B cell (primary cell): ENCODE results near the gene CCDC9. TPM values are rescaled to one million over a fixed set of nuclear protein-coding genes. Genes with fewer than 3 reads are reported as not detected.

ENCODE experiments used
- ATAC-seq: fragments of 200-7000 bp; cut with Tn5 transposase; one replicate; pipeline ENCODE4 v1.10.0; 2021; ENCODE audit warnings: low read depth, mild to moderate bottlenecking, moderate number of reproducible peaks, moderate library complexity
- CTCF ChIA-PET: fragments of 350-600 bp; sonication (Branson Sonifier 250); formaldehyde crosslinking; loops from one replicate; lab custom pipeline; 2021; ENCODE audit warnings: antibody characterized with exemption, inconsistent platforms; lab: Charles Lee
- POLR2A ChIA-PET: fragments of 350-600 bp; sonication (Branson Sonifier 250); formaldehyde crosslinking; loops from one replicate; lab custom pipeline; 2021; ENCODE audit warnings: antibody characterized with exemption; lab: Charles Lee
- DNase-seq: peaks from one replicate; pipeline ENCODE4 v3.0.0; 2013
- H2AFZ ChIP-seq: 2 replicates; pipeline ENCODE4 v1.6.1; 2012; ENCODE audit warnings: mild to moderate bottlenecking, low read depth, low read length; ENCODE audit not compliant: insufficient read depth, poor library complexity, severe bottlenecking
- H3K27ac ChIP-seq, 2 donors: 1 replicate in 1 of 2; 2 replicates in 1 of 2; pipeline ENCODE4 v1.5.1; 2012 to 2013; ENCODE audit warnings: low read length in 2 of 2, mild to moderate bottlenecking in 2 of 2, moderate library complexity in 1 of 2
- H3K27me3 ChIP-seq, 4 experiments: fragments of 200-600 bp in 1 of 4; sonication (generic) in 1 of 4; replicated peaks in 1 of 4; 1 replicate in 2 of 4; 2 replicates in 2 of 4; pipeline versions ENCODE4 v1.6.1 to v1.7.0; 2013 to 2016; ENCODE audit warnings: low read length in 3 of 4, mild to moderate bottlenecking in 2 of 4, mixed read lengths in 1 of 4, moderate library complexity in 1 of 4; ENCODE audit not compliant: insufficient read depth in 4 of 4, control insufficient read depth in 3 of 4; ENCODE audit errors: control extremely low read depth in 1 of 4
- H3K36me3 ChIP-seq, 2 experiments: replicated peaks in 1 of 2; 1 replicate in 1 of 2; 2 replicates in 1 of 2; pipeline versions ENCODE4 v1.6.1 to v1.7.1; 2013; ENCODE audit warnings: low read length in 1 of 2; ENCODE audit not compliant: insufficient read depth in 2 of 2, control insufficient read depth in 1 of 2; ENCODE audit errors: control extremely low read depth in 1 of 2, extremely low read depth in 1 of 2
- H3K4me1 ChIP-seq, 2 donors: fragments of 200-600 bp in 1 of 2; sonication (generic) in 1 of 2; 1 replicate in 1 of 2; 2 replicates in 1 of 2; pipeline versions ENCODE4 v1.5.1 to v1.6.1; 2013 to 2017; ENCODE audit warnings: low read length in 2 of 2; ENCODE audit not compliant: control insufficient read depth in 2 of 2, insufficient read depth in 2 of 2
- H3K4me2 ChIP-seq: replicated peaks from 2 replicates; pipeline ENCODE3; 2012; ENCODE audit warnings: mild to moderate bottlenecking, low read depth, low read length; ENCODE audit not compliant: poor library complexity, severe bottlenecking
- H3K4me3 ChIP-seq, 5 experiments: fragments of 200-600 bp in 1 of 5; sonication (generic) in 1 of 5; 1 replicate in 3 of 5; 2 replicates in 2 of 5; pipeline versions ENCODE4 v1.5.1 to v1.7.0; 2011 to 2016; ENCODE audit warnings: low read length in 4 of 5, mild to moderate bottlenecking in 4 of 5, low read depth in 2 of 5, control low read depth in 1 of 5, moderate library complexity in 1 of 5; ENCODE audit not compliant: insufficient read depth in 1 of 5; ENCODE audit errors: control extremely low read depth in 1 of 5, extremely low read depth in 1 of 5
- H3K79me2 ChIP-seq: fragments of 200-600 bp; sonication (generic); one replicate; pipeline ENCODE4 v1.6.0; 2016; ENCODE audit warnings: low read length; ENCODE audit not compliant: control insufficient read depth, insufficient read depth
- H3K9ac ChIP-seq: fragments of 200-600 bp; sonication (generic); 2 replicates; pipeline ENCODE4 v1.6.1; 2017; ENCODE audit warnings: mild to moderate bottlenecking, low read length, moderate library complexity
- H3K9me3 ChIP-seq, 3 donors: one replicate each; pipeline versions ENCODE4 v1.6.1 to v1.7.1; 2013; ENCODE audit warnings: low read length in 2 of 3; ENCODE audit not compliant: control insufficient read depth in 2 of 3, insufficient read depth in 1 of 3; ENCODE audit errors: control extremely low read depth in 1 of 3
- H4K20me1 ChIP-seq: 2 replicates; pipeline ENCODE4 v1.6.0; 2012; ENCODE audit warnings: mild to moderate bottlenecking, low read length; ENCODE audit not compliant: insufficient read depth, control insufficient read depth, poor library complexity, severe bottlenecking
- H3K27ac Mint-ChIP-seq: one replicate; pipeline ENCODE4 v1.8.0; 2021; ENCODE audit warnings: mixed read lengths
- H3K27me3 Mint-ChIP-seq: one replicate; pipeline ENCODE4 v1.8.0; 2021; ENCODE audit warnings: mixed read lengths
- H3K4me1 Mint-ChIP-seq: one replicate; pipeline ENCODE4 v1.8.0; 2021; ENCODE audit warnings: mixed read lengths
- H3K4me3 Mint-ChIP-seq: one replicate; pipeline ENCODE4 v1.8.0; 2021; ENCODE audit warnings: mixed read lengths
- H3K9me3 Mint-ChIP-seq: one replicate; pipeline ENCODE4 v1.8.0; 2022; ENCODE audit warnings: mixed read lengths; ENCODE audit not compliant: insufficient read depth
- EZH2 ChIP-seq: IDR thresholded peaks from 2 replicates; pipeline ENCODE4 v1.6.1; 2012; ENCODE audit warnings: borderline replicate concordance, low read depth, mild to moderate bottlenecking, moderate library complexity, low read length; ENCODE audit not compliant: insufficient read depth, poor library complexity, severe bottlenecking
- WGBS: methylation state at CpG from one replicate; pipeline ENCODE4 v1.1.5; 2013; ENCODE audit warnings: missing lambda C conversion rate; ENCODE audit not compliant: insufficient coverage; 5-methylcytosine and 5-hydroxymethylcytosine counted together
- intact Hi-C: fragments of 100-400 bp; cut with micrococcal nuclease; formaldehyde crosslinking; loops from one replicate; pipeline ENCODE4 v1.10.0; 2022
- polyA plus RNA-seq: library from polyadenylated mRNA; depleted of rRNA; stranded (reverse); fragments of >200 nt; gene quantifications from 2 replicates; pipeline ENCODE4 v1.2.3, GENCODE V29; 2012
- total RNA-seq, 2 donors: library from RNA; stranded (reverse); fragments of 120-200 nt in 1 of 2; gene quantifications; 1 replicate in 1 of 2; 2 replicates in 1 of 2; pipeline versions ENCODE4 v1.2.3 to v1.2.4, GENCODE V29; 2013 to 2022
- TF ChIP-seq, protein P1 (sequence below): fragments of 200-600 bp; IDR thresholded peaks from one replicate; pipeline ENCODE4 v1.8.0; 2022; ENCODE audit warnings: antibody characterized with exemption, mild to moderate bottlenecking

CCDC9 gene
- total and polyA plus RNA-seq, 2 donors (not counting 1 experiment from before 2014, with no cell fraction given): 12.3 to 54.7 TPM

GRCh38 chr19:47226426-47227351 is 29.6 kb upstream of the CCDC9 start:
- no peaks in the 10 kb centered on the region for H3K9me3 Mint-ChIP-seq
- Histone ChIP-seq H3K36me3 (no peaks in the 10 kb centered on the region), H3K9ac (peak overlapping the region; percentile 89), H3K4me3 (peak overlapping the region in 4 of 5 experiments; percentile 42 to 95 (median 56)), H3K27ac (peak overlapping the region; percentile 82 to 93), H2AFZ (no peak overlapping the region), H3K4me1 (peaks cover 46 to 51% of the 10 kb centered on the region in 2 donors), H3K27me3 (peaks cover 0 to 34% (median 1%) of the 10 kb centered on the region in 4 experiments), H4K20me1 (peaks cover 23% of the 10 kb centered on the region), H3K4me2 (peak overlapping the region; percentile 100), H3K79me2 (no peaks in the 10 kb centered on the region), H3K9me3 (no peaks in the 10 kb centered on the region)
- peaks cover 20% of the 10 kb centered on the region for H3K4me1 Mint-ChIP-seq
- H3K4me3 Mint-ChIP-seq: peak overlapping the region; percentile 90
- POLR2A ChIA-PET: interaction anchor here (0.5 to 3.4 kb wide), 13 partner anchors 13 to 1548 kb away, joined by 5 to 37 read pairs (median 10); partner anchors contain the start of genes CCDC9, INAFM1 and ZC3H4
- WGBS: 2% methylated on average over 55 of the region's 56 CpGs
- ATAC-seq (peak; percentile 6), DNase-seq (no peak)
- TF ChIP-seq, protein P1, sequence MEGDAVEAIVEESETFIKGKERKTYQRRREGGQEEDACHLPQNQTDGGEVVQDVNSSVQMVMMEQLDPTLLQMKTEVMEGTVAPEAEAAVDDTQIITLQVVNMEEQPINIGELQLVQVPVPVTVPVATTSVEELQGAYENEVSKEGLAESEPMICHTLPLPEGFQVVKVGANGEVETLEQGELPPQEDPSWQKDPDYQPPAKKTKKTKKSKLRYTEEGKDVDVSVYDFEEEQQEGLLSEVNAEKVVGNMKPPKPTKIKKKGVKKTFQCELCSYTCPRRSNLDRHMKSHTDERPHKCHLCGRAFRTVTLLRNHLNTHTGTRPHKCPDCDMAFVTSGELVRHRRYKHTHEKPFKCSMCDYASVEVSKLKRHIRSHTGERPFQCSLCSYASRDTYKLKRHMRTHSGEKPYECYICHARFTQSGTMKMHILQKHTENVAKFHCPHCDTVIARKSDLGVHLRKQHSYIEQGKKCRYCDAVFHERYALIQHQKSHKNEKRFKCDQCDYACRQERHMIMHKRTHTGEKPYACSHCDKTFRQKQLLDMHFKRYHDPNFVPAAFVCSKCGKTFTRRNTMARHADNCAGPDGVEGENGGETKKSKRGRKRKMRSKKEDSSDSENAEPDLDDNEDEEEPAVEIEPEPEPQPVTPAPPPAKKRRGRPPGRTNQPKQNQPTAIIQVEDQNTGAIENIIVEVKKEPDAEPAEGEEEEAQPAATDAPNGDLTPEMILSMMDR: no peak
- no peak for TF ChIP-seq EZH2
- H3K27me3 Mint-ChIP-seq: no peaks in the 10 kb centered on the region
- H3K27ac Mint-ChIP-seq: peak overlapping the region; percentile 95
- intact Hi-C loops: loop anchor here (1.0 to 5.0 kb wide), 7 partner anchors 16 to 439 kb away; partner anchors contain the start of genes CCDC9, INAFM1 and SLC1A5
- CTCF ChIA-PET: interaction anchor here (0.9 to 7.3 kb wide), 5 partner anchors 13 to 113 kb away, joined by 3 to 99 read pairs (median 8); partner anchors contain the start of gene ZC3H4
